Astrocyte (in vitro differentiated cells and primary cell): ENCODE results near the gene SELENBP1. TPM values are rescaled to one million over a fixed set of nuclear protein-coding genes. Genes with fewer than 3 reads are reported as not detected.

Source experiments
- DNase-seq: peaks from one replicate; pipeline ENCODE4 v3.0.0-alpha.2; 2010; ENCODE audit warnings: low read depth
- FAIRE-seq: peaks from 2 replicates; lab custom pipeline; 2011; peaks lifted over from hg19 to GRCh38; lab: Jason Lieb, UNC
- H2AFZ ChIP-seq: 2 replicates; pipeline ENCODE4 v1.6.0; 2012; ENCODE audit warnings: low read depth, low read length, inconsistent platforms
- H3K27ac ChIP-seq: 2 replicates; pipeline ENCODE4 v1.5.1; 2011; ENCODE audit warnings: low read depth, low read length, inconsistent platforms
- H3K27me3 ChIP-seq: 2 replicates; pipeline ENCODE4 v1.6.0; 2011; ENCODE audit warnings: low read length, inconsistent platforms; ENCODE audit not compliant: insufficient read depth
- H3K36me3 ChIP-seq: 2 replicates; pipeline ENCODE4 v1.5.1; 2011; ENCODE audit warnings: low read length, inconsistent platforms; ENCODE audit not compliant: insufficient read depth
- H3K4me1 ChIP-seq: 2 replicates; pipeline ENCODE4 v1.5.1; 2011; ENCODE audit warnings: low read length, inconsistent platforms; ENCODE audit not compliant: insufficient read depth
- H3K4me2 ChIP-seq: 2 replicates; pipeline ENCODE4 v1.6.0; 2012; ENCODE audit warnings: low read length, inconsistent platforms
- H3K4me3 ChIP-seq: 2 replicates; pipeline ENCODE4 v1.5.1; 2011; ENCODE audit warnings: low read depth, mild to moderate bottlenecking, low read length, inconsistent platforms; ENCODE audit not compliant: insufficient read depth
- H3K79me2 ChIP-seq: 2 replicates; pipeline ENCODE4 v1.6.0; 2012; ENCODE audit warnings: mild to moderate bottlenecking, low read length, inconsistent platforms; ENCODE audit not compliant: insufficient read depth
- H3K9ac ChIP-seq: 2 replicates; pipeline ENCODE4 v1.6.0; 2012; ENCODE audit warnings: mild to moderate bottlenecking, low read length, inconsistent platforms
- H3K9me3 ChIP-seq: 2 replicates; pipeline ENCODE4 v1.5.1; 2012; ENCODE audit warnings: low read depth, mild to moderate bottlenecking, low read length, inconsistent platforms; ENCODE audit not compliant: insufficient read depth
- H4K20me1 ChIP-seq: 2 replicates; pipeline ENCODE4 v1.6.0; 2012; ENCODE audit warnings: low read length, inconsistent platforms; ENCODE audit not compliant: insufficient read depth
- H3K27ac Mint-ChIP-seq: one replicate; pipeline ENCODE4 v1.8.0; 2021; ENCODE audit warnings: mild to moderate bottlenecking, mixed read lengths; ENCODE audit not compliant: unreplicated experiment
- H3K27me3 Mint-ChIP-seq: one replicate; pipeline ENCODE4 v1.8.0; 2021; ENCODE audit warnings: low read depth, mixed read lengths; ENCODE audit not compliant: unreplicated experiment
- H3K36me3 Mint-ChIP-seq: one replicate; pipeline ENCODE4 v1.8.0; 2021; ENCODE audit warnings: low read depth, mixed read lengths; ENCODE audit not compliant: unreplicated experiment
- H3K4me1 Mint-ChIP-seq: one replicate; pipeline ENCODE4 v1.8.0; 2021; ENCODE audit warnings: low read depth, mixed read lengths; ENCODE audit not compliant: unreplicated experiment
- H3K4me3 Mint-ChIP-seq: one replicate; pipeline ENCODE4 v1.8.0; 2021; ENCODE audit warnings: mild to moderate bottlenecking, moderate library complexity, mixed read lengths; ENCODE audit not compliant: unreplicated experiment
- H3K9me3 Mint-ChIP-seq: one replicate; pipeline ENCODE4 v1.8.0; 2021; ENCODE audit warnings: mild to moderate bottlenecking, mixed read lengths; ENCODE audit not compliant: unreplicated experiment
- EZH2 ChIP-seq: IDR thresholded peaks from 2 replicates; pipeline ENCODE4 v1.6.1; 2012; ENCODE audit warnings: mild to moderate bottlenecking, low read length, inconsistent platforms; ENCODE audit not compliant: insufficient read depth
- total RNA-seq: library from RNA; stranded (reverse); gene quantifications from 2 replicates; pipeline ENCODE4 v1.2.1, GENCODE V29; 2021
- TF ChIP-seq, protein P1 (sequence below): IDR thresholded peaks from 2 replicates; pipeline ENCODE4 v1.5.1; 2011; ENCODE audit warnings: low read depth, mild to moderate bottlenecking, inconsistent platforms, low read length, moderate library complexity; ENCODE audit not compliant: insufficient read depth

Gene SELENBP1
- total RNA-seq, 1 donor from 2014 or later = 7.3 TPM

DNA sequence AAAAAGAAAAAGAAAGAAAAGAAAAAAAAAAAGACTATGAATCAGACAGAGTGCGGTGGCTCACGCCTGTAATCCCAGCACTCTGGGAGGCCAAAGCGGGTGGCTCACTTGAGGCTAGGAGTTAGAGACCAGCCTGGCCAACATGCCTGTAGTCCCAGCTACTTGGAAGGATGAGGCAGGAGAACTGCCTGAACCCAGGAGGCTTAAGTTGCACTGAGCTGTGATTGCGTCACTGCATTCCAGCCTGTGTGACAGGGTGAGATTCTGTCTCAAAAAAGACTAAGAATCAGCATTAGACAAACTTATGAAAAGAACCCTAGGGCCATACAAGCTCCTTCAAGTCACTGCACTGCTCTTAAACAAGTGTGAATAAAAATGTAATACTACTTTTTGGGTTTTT is 43.7 kb upstream of the SELENBP1 start:
- no peaks in the 10 kb centered on the region for H3K4me1 Mint-ChIP-seq

DNA sequence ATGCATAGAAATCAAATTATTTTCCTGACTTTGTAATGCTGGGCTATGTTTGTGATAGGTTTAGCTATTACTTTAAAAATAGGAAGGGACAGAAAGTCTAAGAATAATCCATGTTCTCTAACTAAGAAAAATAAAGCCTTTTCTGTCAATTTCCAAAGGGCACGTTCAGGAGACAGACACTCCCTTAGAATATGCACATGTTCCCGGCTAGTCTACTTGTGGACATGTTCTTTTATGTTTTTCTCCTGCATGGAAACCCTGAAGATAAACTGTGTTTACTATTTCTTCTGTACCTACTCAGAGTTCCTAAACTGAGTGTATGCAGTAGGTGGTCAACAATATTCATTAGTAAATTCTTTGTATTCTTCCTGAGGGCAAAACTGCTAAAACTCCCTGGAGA is 39.4 kb upstream of the SELENBP1 start:
- no peak overlapping the region for H3K9ac ChIP-seq
- H3K79me2 ChIP-seq = peaks cover 2% of the 10 kb centered on the region
- Mint-ChIP-seq H3K36me3 (peaks cover 16% of the 10 kb centered on the region), H3K27ac (no peak overlapping the region), H3K27me3 (no peaks in the 10 kb centered on the region), H3K4me1 (peaks cover 5% of the 10 kb centered on the region), H3K9me3 (no peaks in the 10 kb centered on the region), H3K4me3 (no peak overlapping the region)
- H3K9me3 ChIP-seq = no peaks in the 10 kb centered on the region
- FAIRE-seq = no peak
- H2AFZ ChIP-seq = no peak overlapping the region
- DNase-seq = no peak
- no peaks in the 10 kb centered on the region for H3K4me1 ChIP-seq
- TF ChIP-seq, protein P1, sequence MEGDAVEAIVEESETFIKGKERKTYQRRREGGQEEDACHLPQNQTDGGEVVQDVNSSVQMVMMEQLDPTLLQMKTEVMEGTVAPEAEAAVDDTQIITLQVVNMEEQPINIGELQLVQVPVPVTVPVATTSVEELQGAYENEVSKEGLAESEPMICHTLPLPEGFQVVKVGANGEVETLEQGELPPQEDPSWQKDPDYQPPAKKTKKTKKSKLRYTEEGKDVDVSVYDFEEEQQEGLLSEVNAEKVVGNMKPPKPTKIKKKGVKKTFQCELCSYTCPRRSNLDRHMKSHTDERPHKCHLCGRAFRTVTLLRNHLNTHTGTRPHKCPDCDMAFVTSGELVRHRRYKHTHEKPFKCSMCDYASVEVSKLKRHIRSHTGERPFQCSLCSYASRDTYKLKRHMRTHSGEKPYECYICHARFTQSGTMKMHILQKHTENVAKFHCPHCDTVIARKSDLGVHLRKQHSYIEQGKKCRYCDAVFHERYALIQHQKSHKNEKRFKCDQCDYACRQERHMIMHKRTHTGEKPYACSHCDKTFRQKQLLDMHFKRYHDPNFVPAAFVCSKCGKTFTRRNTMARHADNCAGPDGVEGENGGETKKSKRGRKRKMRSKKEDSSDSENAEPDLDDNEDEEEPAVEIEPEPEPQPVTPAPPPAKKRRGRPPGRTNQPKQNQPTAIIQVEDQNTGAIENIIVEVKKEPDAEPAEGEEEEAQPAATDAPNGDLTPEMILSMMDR = no peak
- TF ChIP-seq EZH2 = no peak
- H3K4me3 ChIP-seq = no peak overlapping the region
- no peak overlapping the region for H3K27ac ChIP-seq
- peaks cover 6% of the 10 kb centered on the region for H4K20me1 ChIP-seq
- peaks cover 50% of the 10 kb centered on the region for H3K36me3 ChIP-seq
- no peaks in the 10 kb centered on the region for H3K27me3 ChIP-seq
- no peak overlapping the region for H3K4me2 ChIP-seq

More for the DNA sequence above, 43.7 kb upstream of the SELENBP1 start:
- H3K4me1 ChIP-seq = no peaks in the 10 kb centered on the region
- Mint-ChIP-seq H3K36me3 (peaks cover 7% of the 10 kb centered on the region), H3K9me3 (no peaks in the 10 kb centered on the region), H3K27ac (no peak overlapping the region), H3K27me3 (no peaks in the 10 kb centered on the region), H3K4me3 (no peak overlapping the region)
- peaks cover 26% of the 10 kb centered on the region for H3K36me3 ChIP-seq
- no peak overlapping the region for H3K9ac ChIP-seq
- H3K9me3 ChIP-seq = no peaks in the 10 kb centered on the region
- TF ChIP-seq, protein P1 = no peak
- no peak for TF ChIP-seq EZH2
- H3K4me3 ChIP-seq = no peak overlapping the region
- no peak overlapping the region for H2AFZ ChIP-seq
- H3K4me2 ChIP-seq = no peak overlapping the region
- H3K79me2 ChIP-seq = peaks cover 2% of the 10 kb centered on the region
- peaks cover 9% of the 10 kb centered on the region for H4K20me1 ChIP-seq
- no peak for FAIRE-seq
- DNase-seq = peak; percentile 9
- no peak overlapping the region for H3K27ac ChIP-seq
- H3K27me3 ChIP-seq = no peaks in the 10 kb centered on the region

DNA sequence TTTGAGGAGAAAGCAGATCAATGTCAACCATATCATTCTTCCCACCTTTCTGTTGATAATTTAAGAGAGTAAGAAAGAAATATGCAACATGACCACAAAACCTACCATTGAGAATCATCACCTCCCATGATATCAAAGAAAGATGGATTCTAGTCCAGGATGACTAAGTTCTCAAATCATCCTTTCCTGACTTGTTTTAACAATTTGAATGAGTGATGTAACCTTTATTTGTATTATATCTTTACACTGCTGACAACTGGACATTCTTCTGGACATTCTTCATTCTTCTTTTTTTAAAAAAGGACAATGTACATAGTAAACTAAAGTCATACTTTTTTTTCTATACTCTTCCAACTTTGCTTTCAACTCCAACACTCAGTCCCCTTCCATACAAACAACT is 36.4 kb upstream of the SELENBP1 start:
- Mint-ChIP-seq H3K4me3 (no peak overlapping the region), H3K27me3 (no peaks in the 10 kb centered on the region), H3K9me3 (no peaks in the 10 kb centered on the region), H3K36me3 (peaks cover 16% of the 10 kb centered on the region), H3K4me1 (peaks cover 5% of the 10 kb centered on the region), H3K27ac (no peak overlapping the region)
- FAIRE-seq = no peak
- Histone ChIP-seq H3K4me2 (no peak overlapping the region), H3K79me2 (no peaks in the 10 kb centered on the region), H3K36me3 (peaks cover 65% of the 10 kb centered on the region), H3K9ac (no peak overlapping the region), H3K27me3 (no peaks in the 10 kb centered on the region), H2AFZ (no peak overlapping the region), H3K4me1 (no peaks in the 10 kb centered on the region), H3K4me3 (no peak overlapping the region), H3K9me3 (no peaks in the 10 kb centered on the region), H3K27ac (no peak overlapping the region), H4K20me1 (peaks cover 14% of the 10 kb centered on the region)
- TF ChIP-seq EZH2 = no peak
- TF ChIP-seq, protein P1 = no peak
- DNase-seq = no peak
